ENCODE results near the gene MOGAT2.
A peak's percentile ranks its signal among the peaks of the same experiment; 100 is the strongest.
"Not testable (repeated sequence)": the region's sequence is repeated elsewhere in the genome, so short reads cannot be mapped to it uniquely, and the experiment has no call there.

Gene MOGAT2

DNA sequence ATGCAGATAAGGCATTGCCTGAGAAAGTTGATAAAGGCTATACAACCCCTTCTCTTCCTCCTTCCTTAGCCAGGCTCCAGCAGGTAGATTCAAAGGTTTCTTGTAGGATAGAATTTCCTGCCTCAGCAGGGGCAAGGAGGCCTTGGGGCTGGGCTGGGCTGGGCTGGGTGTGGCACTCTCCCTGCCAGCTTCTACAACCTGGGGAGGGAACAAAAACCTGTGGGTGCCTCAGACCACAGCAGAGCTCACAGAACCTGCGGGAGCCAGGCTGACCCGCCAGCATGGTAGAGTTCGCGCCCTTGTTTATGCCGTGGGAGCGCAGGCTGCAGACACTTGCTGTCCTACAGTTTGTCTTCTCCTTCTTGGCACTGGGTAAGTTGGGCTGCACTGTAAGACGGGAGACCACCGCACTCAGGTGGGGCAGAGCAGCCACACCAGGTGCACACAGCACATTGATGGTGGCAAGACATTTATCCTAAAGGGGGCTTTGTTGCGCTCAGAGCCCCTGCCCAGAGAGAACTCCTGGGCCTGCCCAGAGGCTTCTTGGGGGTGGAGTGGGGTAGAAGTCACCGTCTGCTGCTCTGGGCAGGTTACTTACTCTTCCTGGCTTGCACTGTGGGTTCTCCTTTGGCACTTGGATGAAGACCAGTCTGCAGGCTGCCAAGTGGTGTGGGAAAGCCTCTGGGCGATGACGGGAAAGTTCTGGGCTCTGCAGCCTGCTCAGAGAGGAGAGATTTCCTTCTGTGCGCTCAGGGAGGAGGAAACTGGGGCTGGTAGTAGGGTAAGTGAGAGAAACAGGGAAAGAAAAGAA is at the start of gene MOGAT2:
MOGAT2 (plus strand) TSS at position 231 of the 811 bp plus-strand sequence; CDS start at position 282, 51 bp downstream.
- peak in 4 of 58 donors; percentile 3 to 23 (median 7) for DNase-seq

DNA sequence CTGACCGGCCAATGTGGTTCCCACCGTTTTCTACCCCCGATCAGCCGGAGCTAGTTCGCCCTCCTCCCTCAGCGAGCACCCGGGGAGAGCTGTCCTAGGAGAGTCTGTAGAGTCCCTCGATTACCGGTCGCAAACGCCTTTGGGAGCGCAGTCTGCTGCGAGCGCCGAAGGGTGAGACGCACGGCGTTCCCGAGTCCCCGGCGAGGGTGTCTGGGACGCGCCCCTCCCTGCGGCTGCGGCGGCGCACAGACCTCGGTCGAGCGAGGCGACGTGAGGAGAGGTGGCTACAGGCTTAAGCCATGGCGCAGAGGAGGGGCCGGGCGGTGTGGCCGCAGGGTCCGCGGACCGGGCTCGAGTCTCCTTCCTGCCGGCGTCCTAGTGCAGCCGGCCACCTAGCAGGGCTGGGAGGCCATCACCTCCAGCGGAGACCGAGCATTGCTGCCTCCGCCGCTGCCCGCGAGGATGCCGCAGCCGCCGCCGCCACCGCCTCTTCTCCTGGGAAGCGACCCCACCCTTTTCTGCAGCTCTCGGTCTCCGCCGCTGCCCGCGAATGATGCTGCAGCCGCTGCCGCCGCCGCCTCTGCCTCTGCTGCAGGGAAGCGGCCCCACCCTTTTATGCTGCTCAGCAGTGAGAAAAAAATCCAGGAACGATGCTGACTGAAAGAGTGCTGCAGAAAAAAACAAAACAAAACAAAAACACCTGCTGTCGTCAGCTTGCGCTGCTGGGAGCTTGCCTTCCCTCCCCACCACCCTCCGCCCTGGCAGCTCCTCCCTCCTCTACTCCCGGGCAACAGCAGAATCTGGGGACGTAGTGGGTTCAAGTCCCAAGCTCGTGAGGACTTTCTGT is 49.0 kb upstream of the MOGAT2 start, which contains the start of gene MAP6:
MAP6 (minus strand) TSS at position 588 of the 847 bp plus-strand sequence. CDS start 669 bp downstream, outside the sequence.
- DNase-seq = peak in 53 of 58 donors; percentile 26 to 86 (median 58)

DNA sequence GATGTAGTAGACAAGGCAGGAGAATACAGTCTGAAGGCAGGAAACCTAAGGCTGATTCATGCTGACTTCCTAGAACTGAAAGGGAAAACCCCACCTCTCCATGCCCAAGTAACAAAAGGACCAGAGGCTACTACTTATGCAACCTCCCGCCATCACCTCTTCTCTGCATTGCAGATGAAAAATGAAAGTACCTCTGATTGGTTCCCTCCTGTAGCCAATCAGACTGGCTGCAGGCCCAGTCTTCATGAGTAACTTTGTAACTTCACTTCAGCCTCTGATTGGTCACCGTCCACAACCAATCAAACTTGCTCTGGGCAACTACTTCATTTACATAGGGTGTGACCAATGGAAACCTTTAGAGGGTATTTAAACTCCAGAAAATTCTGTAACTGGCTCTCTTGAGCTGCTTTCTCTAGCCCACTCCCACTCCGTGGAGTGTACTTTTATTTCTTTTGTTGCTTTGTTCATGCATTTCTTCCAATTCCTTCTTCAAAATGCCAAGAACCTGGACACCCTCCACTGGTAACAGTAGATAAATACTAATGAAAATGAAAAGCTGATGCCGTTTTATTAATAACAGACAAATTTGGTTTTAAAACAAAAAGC is 43.6 kb upstream of the MOGAT2 start:
- peak in 3 of 58 donors; percentile 8 to 21 (median 12) for DNase-seq

DNA sequence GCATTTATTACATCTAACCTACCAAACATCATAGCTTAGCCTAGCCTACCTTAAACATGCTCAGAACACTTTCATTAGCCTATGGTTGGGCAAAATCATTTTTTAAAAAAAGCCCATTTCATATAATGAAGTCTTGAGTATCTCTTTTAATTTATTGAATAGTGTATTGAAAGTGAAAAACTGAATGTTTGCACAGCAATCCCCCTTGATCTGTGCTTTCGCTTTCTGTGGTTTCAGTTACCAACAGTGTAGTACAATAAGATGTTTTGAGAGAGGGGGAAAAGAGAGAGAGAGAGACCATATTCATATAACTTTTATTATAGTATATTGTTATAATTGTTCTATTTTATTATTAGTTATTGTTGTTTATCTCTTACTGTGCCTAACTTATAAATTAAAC is 40.4 kb upstream of the MOGAT2 start:
- no peak for DNase-seq

DNA sequence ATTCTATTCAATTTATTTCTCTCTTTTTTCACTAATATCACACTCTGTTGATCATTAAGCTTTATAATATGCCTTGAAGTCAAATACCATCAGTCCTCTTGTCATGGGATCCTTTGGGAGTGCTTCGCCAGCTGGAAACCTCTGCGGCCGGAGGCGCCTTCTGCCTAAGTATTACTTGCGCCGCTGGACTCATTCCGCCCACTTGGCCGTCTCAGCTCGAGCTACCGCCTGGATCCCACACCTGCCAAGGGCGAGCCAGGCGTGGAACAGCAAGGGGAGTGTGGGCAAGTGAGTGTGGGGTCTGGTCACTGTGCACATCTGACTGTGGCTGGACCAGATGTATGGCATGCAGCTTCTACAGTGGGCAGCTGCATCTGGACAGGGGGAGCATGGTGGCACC is 39.7 kb upstream of the MOGAT2 start:
- no peak for DNase-seq

DNA sequence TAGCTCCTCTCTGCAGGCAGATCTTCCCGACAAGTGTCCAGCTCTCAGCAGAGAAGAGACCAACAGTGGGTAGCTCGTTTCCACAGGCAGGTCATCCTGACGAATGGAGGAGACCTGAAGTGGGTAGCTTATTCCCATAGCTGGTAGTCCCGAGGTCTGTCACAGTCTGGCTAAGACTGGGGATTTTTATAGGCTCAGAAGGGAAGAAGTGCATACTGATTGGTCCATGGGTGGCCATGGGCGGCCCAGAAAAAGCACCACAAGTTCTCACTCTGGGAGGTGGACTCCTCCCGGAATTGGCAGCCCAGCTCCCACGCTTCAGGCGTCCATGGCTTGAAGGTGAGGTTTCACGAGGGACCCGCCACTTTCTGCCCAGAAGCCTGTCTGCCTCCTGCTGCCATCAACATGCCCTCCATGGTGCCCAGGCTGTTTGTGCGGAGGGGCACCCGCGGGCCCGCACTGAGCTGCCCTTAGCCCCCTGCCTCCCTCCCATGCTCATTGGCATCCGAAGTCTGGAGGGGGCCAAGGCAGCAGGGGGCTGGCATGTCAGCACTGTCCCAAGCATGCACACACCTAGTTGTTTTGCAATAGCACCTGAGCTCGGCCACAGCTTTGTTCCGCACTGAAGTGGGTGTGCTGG is 38.9 kb upstream of the MOGAT2 start:
- no peak for DNase-seq

DNA sequence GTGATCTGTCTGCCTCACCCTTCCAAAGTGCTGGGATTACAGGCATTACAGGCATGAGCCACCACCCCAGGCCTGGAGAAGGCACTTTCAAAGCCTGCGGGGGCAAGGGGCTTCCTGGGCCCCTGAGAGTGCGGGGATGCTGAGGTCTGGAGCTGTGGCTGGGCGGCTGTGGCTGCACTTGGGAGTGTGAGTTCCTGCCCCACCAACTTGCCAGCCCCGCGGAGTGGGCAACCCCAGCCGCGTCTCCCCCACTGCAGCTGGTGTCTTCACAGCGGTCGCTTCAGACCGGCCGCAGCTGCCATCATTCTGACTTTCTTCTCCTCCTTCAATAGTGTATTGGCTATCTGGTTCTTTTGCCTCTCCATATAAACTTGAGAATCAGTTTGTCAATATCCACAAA is 38.1 kb upstream of the MOGAT2 start:
- no peak for DNase-seq

DNA sequence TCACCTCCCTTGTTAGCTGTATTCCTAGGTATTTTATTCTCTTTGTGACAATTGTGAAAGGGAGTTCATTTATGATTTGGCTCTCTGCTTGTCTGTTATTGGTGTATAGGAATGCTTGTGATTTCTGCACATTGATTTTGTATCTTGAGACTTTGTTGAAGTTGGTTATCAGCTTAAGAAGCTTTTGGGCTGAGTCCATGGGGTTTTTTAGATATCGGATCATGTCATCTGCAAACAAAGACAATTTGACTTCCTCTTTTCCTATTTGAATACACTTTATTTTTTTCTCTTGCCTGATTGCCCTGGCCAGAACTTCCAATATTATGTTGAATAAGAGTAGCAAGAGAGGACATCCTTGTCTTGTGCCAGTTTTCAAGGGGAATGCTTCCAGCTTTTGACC is 33.8 kb upstream of the MOGAT2 start:
- not testable (repeated sequence) for DNase-seq

DNA sequence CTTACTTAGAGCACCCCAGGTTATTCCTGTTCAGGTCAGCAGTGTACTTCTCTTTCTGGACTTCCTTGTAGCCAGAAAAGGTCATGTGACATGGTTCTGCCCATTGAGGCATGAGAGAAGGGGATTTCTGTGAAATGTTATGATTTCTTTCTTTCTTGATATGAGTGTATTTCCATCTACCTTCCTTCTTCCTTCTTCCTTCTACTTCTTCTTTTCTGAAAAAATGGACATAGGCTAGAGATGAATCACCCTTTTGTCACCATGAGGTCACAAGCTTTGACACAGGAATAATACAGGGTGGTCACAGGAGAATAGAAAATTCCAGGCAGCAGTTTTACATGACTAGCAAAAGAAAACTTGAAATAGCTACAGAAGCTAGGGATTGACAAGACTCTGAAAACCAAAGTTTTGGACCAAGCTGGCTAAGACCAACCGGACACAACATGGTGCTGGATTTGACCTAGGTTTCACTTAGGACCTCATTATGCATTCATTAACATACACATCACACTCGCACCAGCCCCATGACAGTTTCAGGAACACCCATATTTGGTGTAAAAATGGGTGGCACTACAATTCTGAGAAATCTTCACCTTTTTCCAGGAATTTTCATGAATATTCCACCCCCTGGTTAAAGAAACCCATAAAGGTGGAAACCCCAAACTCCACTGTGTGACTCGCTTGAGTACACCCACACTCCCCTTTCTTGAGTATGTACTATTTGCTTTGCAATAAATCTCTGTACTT is 27.6 kb upstream of the MOGAT2 start:
- no peak for DNase-seq

DNA sequence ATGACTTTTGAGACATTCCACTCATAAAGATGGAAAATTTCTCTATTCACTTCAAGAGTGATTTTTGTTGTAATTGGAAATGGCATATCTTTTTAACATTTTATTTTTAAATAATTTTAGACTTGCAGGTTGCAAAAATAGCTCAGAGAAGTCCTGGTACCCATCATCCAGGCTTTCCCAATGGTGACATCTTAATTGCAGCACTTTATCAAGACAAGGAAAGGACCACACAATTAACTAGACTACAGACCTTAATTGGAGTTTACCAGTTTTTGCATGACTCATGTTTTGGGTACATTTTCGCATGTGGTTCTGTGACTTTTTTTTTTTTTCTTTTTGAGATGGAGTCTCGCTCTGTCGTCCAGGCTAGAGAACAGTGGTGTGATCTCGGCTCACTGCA is 25.8 kb upstream of the MOGAT2 start:
- DNase-seq = no peak

DNA sequence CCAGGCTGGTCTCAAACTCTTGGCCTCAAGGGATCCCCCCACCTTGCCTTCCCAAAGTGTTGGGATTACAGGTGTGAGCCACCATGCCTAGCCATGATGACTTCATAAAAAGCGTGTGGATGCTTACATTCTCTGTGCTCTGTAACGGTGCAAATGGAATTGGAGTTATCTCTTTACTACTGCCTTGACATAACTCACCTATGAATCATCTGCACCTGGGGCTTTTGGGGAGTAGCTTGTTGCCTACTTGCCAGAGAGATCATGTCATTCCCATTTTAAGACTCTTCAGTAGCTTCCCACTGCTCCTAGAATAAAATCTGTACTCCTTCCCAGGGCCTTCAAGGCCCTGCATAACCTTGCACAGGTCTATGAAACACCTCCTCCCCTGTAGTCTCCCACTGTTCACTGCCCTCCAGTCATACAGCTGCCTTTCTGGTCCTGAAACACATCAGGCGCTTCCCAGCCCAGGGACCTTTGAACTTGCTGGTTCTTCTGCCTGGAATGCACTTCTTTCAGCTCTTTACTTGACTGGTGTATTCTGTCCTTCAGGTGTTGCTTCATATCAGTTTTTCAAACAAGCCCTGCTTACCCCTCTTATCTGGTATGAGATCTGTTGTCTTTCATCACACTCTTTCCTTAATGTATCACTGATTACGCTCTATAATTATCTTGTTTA is 19.6 kb upstream of the MOGAT2 start:
- no peak for DNase-seq

DNA sequence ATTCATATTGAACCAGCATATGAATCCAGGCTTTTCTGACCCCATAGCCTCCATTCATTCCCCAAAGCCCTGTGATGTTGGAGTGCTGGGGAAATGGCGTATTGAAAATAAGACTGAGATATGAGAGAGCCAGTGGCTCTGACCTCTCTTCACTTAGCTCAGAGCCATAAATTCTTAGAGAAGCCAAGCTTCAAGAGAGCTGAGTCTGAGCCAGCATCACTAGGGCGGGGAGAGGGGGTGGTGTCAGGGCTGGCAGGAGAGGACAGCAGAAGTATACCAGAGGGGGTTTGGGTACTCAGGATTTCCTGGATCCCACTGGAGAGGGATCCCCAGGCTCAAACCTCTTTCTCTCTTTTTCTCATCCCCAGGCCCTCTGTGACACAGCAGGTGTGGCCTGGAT is 16.7 kb upstream of the MOGAT2 start:
- no peak for DNase-seq

DNA sequence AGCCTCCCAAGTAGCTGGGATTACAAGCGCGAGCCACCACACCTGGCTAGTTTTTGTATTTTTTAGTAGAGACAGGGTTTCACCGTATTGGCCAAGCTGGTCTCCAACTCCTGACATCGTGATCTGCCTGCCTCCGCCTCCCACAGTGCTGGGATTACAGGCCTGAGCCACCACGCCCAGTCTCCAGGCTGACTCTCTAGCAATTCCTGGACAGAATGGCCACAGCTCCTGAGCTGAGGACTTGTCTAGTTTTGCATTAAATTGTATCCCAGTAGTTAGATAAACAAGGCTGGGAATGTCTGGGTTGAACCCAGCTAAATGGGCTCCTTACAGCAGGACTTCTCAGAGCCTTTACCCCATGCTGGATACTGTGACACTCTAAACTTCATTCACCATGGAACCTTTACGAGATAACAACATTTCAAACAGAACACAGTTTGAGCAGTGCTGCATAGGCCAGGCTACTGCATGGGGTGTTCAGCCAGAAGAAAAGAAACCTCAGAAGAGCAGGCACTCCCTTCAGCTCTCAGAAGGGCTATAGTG is 13.9 kb upstream of the MOGAT2 start:
- no peak for DNase-seq

DNA sequence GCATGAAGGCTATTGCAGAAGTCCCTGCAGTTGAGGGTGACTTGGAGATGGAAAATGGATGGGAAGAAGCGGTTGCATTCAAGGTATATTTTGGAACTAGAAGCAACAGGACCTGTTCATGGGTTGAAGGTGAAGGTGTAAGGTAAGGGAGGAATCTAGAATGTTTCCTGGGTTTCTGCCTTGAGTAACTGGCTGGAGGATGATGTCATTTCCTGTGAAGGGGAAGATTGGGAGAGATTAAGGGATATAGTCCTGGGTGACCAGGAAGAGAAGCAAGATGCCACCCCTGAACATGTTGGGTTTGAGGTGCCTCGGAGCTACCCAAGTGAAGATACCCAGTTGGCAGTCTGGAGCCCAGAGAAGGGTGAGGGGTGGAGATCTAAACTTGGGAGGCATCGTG is 12.1 kb upstream of the MOGAT2 start:
- DNase-seq = no peak

DNA sequence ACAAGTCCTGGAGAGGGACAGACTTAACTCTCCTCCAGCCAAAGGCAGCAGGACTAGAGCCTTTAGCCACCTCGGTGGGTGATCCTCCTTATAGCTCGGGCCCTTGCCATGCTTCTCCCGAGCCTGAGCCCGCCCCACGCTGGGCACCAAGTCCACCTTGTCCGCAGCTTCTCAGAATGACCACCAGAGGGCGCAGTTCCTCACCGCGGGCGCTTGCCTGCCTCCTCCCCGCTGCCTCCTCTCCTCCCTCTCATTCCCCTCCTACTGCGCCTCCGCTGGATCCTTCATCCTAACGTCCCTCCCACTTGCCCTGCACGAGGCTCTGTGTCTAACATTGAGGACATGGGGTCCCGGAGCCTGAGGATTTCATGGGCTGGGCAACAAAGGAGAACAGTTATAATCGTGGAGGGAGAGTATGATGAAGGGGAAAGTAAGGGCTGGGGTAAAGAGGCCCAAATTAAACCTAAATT is 11.3 kb upstream of the MOGAT2 start:
- peak in 43 of 58 donors; percentile 11 to 71 (median 34) for DNase-seq

DNA sequence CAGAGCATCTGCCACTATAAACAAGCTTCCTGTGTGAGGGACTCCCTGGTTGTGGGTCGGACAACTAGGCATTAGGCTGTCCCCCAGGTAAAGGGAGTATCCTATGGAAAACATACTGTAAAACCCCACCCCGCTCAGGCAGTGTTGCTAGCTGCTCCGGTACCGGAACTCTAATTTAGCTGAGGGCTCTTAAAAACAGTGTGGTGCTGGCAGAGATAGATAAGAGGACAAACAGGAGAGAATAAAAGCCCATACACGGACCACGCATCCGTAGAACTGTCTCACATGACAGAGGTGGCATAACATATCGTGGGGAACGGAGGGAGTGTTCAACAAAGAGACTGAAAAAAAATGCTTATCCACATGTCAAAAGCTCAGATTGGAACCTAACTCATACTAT is 3.4 kb upstream of the MOGAT2 start:
- no peak for DNase-seq

DNA sequence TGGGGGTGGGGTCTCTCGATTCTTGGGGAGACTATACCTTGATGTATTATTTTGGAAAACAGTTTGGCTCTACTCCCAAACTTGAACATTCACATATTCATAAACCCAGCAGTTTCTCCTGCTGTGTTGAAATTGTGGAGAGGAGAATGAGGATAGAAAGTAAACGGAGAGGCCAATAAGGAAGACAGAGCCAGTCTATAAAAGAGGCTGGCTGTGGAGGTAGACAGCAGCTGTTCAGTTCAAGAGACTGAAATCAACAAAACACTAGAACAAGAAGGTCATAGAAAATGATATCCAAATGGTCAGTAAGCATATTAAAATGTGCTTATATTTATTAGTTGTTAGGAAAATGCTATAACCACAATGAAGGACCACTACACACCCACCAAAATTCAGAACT is 1.9 kb upstream of the MOGAT2 start:
- DNase-seq = no peak

DNA sequence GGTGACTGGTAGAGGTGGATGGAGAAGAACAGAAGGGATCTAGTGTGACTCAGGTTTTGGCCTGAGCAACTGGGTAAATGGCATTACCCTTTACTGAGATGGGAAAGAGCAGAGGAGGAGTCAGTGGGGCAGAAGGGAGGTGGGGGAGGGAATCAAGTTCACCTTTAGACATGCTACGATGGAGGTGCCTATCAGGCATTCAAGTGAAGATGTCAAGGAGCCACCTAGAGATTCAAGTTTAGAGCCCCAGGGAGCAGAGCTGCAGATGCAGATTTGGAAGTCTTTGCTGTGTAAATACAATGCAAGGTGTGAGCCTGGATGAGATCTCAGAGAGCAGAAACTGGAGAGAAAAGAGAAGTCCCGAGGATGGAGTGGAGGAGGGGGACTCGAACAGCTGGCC is 979 bp upstream of the MOGAT2 start:
- DNase-seq = no peak

All from anterior cingulate cortex (tissue), 58 donors.